CD4-positive, alpha-beta T cell treated with Interleukin-6 at 100 ng/mL for 8 hours (primary cell): ENCODE results near the gene PDCL2.

Experiments
- DNase-seq: peaks from one replicate; pipeline ENCODE4 v3.0.0-alpha.2; 2020; ENCODE audit warnings: mixed read lengths, low spot score

Gene PDCL2

GRCh38 chr4:55538531-55538930, 53.5 kb downstream of the PDCL2 start:
- no peak for DNase-seq

- no peak for DNase-seq
Observed at GRCh38 chr4:55534306-55534705, 57.7 kb downstream of the PDCL2 start.

GRCh38 chr4:55530691-55531090, 61.4 kb downstream of the PDCL2 start:
- no peak for DNase-seq

- no peak for DNase-seq
Observed at GRCh38 chr4:55530167-55530566, 61.9 kb downstream of the PDCL2 start.

- DNase-seq, result no peak
Observed at GRCh38 chr4:55528491-55528890, 63.6 kb downstream of the PDCL2 start.

- DNase-seq, result no peak
Observed at GRCh38 chr4:55524844-55525571, 67.0 kb downstream of the PDCL2 start.

- no peak for DNase-seq
Observed at GRCh38 chr4:55518442-55518841, 73.6 kb downstream of the PDCL2 start.

GRCh38 chr4:55517526-55518229, 74.4 kb downstream of the PDCL2 start:
- no peak for DNase-seq

- no peak for DNase-seq
Observed at GRCh38 chr4:55512922-55513571, 79.0 kb downstream of the PDCL2 start.

- no peak for DNase-seq
Observed at GRCh38 chr4:55512077-55512476, 80.0 kb downstream of the PDCL2 start.

- no peak for DNase-seq
Observed at GRCh38 chr4:55510685-55511084, 81.4 kb downstream of the PDCL2 start.

- DNase-seq, result no peak
Observed at GRCh38 chr4:55509266-55509665, 82.8 kb downstream of the PDCL2 start.

- no peak for DNase-seq
Observed at GRCh38 chr4:55507612-55508011, 84.4 kb downstream of the PDCL2 start.
